Hepatocyte (in vitro differentiated cells): Measurements from ENCODE around the gene PIGR. TPM values are rescaled to one million over a fixed set of nuclear protein-coding genes. Genes with fewer than 3 reads are reported as not detected.

ENCODE experiments used
- DNase-seq: peaks from one replicate; pipeline ENCODE4 v3.0.0-alpha.2; 2016; ENCODE audit warnings: low spot score
- H2AFZ ChIP-seq: fragments of 200-600 bp; sonication (generic); 2 replicates; pipeline ENCODE4 v1.6.0; 2016; ENCODE audit warnings: antibody characterized with exemption, mild to moderate bottlenecking
- H3K27ac ChIP-seq: fragments of 200-600 bp; sonication (generic); 2 replicates; pipeline ENCODE4 v1.5.1; 2016; ENCODE audit warnings: mild to moderate bottlenecking
- H3K27me3 ChIP-seq: fragments of 200-600 bp; sonication (generic); 2 replicates; pipeline ENCODE4 v1.6.1; 2016
- H3K36me3 ChIP-seq: fragments of 200-600 bp; sonication (generic); replicated peaks from 2 replicates; pipeline ENCODE4 v1.5.1; 2016; ENCODE audit warnings: low read depth; ENCODE audit not compliant: insufficient read depth
- H3K4me1 ChIP-seq: fragments of 200-600 bp; sonication (generic); 2 replicates; pipeline ENCODE4 v1.5.1; 2016; ENCODE audit warnings: mild to moderate bottlenecking, moderate library complexity; ENCODE audit not compliant: insufficient read depth
- H3K4me2 ChIP-seq: fragments of 200-600 bp; sonication (generic); 2 replicates; pipeline ENCODE4 v1.6.0; 2016
- H3K4me3 ChIP-seq: fragments of 200-600 bp; sonication (generic); 2 replicates; pipeline ENCODE4 v1.5.1; 2016; ENCODE audit warnings: mild to moderate bottlenecking
- H3K79me2 ChIP-seq: fragments of 200-600 bp; sonication (generic); 2 replicates; pipeline ENCODE4 v1.6.0; 2017; ENCODE audit warnings: mild to moderate bottlenecking
- H3K9me2 ChIP-seq: fragments of 200-600 bp; sonication (generic); replicated peaks from 2 replicates; pipeline ENCODE4 v1.6.0; 2017; ENCODE audit warnings: mild to moderate bottlenecking; ENCODE audit not compliant: insufficient read depth
- H3K9me3 ChIP-seq: fragments of 200-600 bp; sonication (generic); 2 replicates; pipeline ENCODE4 v1.5.1; 2016; ENCODE audit warnings: low read depth, mild to moderate bottlenecking
- H4K20me1 ChIP-seq: fragments of 200-600 bp; sonication (generic); 2 replicates; pipeline ENCODE4 v1.6.0; 2016; ENCODE audit warnings: mild to moderate bottlenecking; ENCODE audit not compliant: insufficient read depth, poor library complexity, severe bottlenecking
- CTCF ChIP-seq: fragments of 200-600 bp; sonication (generic); IDR thresholded peaks from 2 replicates; pipeline ENCODE4 v1.5.1; 2016; ENCODE audit warnings: antibody characterized with exemption, mild to moderate bottlenecking; ENCODE audit not compliant: poor library complexity
- EZH2 ChIP-seq: fragments of 200-600 bp; sonication (generic); IDR thresholded peaks from 2 replicates; pipeline ENCODE4 v1.6.1; 2016; ENCODE audit warnings: antibody characterized with exemption, mild to moderate bottlenecking, borderline replicate concordance
- EZH2phosphoT487 ChIP-seq: fragments of 200-600 bp; sonication (generic); IDR thresholded peaks from one replicate; pipeline ENCODE4 v1.6.1; 2018; ENCODE audit warnings: antibody characterized with exemption, mild to moderate bottlenecking, low read depth, moderate library complexity; ENCODE audit not compliant: unreplicated experiment, severe bottlenecking
- WGBS: methylation state at CpG from one replicate; pipeline ENCODE4 v1.1.6; 2016; ENCODE audit warnings: low lambda C conversion rate; ENCODE audit errors: missing lambda C conversion rate; 5-methylcytosine and 5-hydroxymethylcytosine counted together
- polyA plus RNA-seq: library from polyadenylated mRNA; unstranded; fragments of >200 nt; fragmentation: Nextera tagmentation; extraction: Ambion mirVana; gene quantifications from 2 replicates; pipeline ENCODE4 v1.2.1, GENCODE V29; 2016
- total RNA-seq: library from RNA; depleted of rRNA; stranded (reverse); fragments of >200 nt; gene quantifications from 2 replicates; pipeline ENCODE4 v1.2.3, GENCODE V29; 2014

Gene PIGR
- total and polyA plus RNA-seq, 2 experiments from 2014 or later = 8.1 to 22.9 TPM

GRCh38 chr1:206883876-206884275 is 62.4 kb downstream of the PIGR start:
- no peak overlapping the region for H3K4me2 ChIP-seq
- H3K9me3 ChIP-seq = no peaks in the 10 kb centered on the region
- no peak overlapping the region for H2AFZ ChIP-seq
- no peak for DNase-seq
- H3K79me2 ChIP-seq = no peaks in the 10 kb centered on the region
- no peaks in the 10 kb centered on the region for H4K20me1 ChIP-seq
- H3K4me3 ChIP-seq = no peak overlapping the region
- no peaks in the 10 kb centered on the region for H3K9me2 ChIP-seq
- no peaks in the 10 kb centered on the region for H3K36me3 ChIP-seq
- H3K4me1 ChIP-seq = no peaks in the 10 kb centered on the region
- TF ChIP-seq CTCF = no peak
- TF ChIP-seq EZH2phosphoT487 = no peak
- no peak for TF ChIP-seq EZH2
- peaks cover 9% of the 10 kb centered on the region for H3K27me3 ChIP-seq
- 86% methylated on average over 2 of the region's 2 CpGs for WGBS
- H3K27ac ChIP-seq = no peak overlapping the region

- Histone ChIP-seq H3K4me2 (no peak overlapping the region), H2AFZ (no peak overlapping the region), H3K4me3 (no peak overlapping the region), H3K4me1 (no peaks in the 10 kb centered on the region), H3K27me3 (peaks cover 9% of the 10 kb centered on the region), H3K9me3 (peaks cover 5% of the 10 kb centered on the region), H4K20me1 (no peaks in the 10 kb centered on the region), H3K9me2 (no peaks in the 10 kb centered on the region), H3K79me2 (no peaks in the 10 kb centered on the region), H3K27ac (no peak overlapping the region), H3K36me3 (no peaks in the 10 kb centered on the region)
- DNase-seq = no peak
- WGBS = 97% methylated on average over 1 of the region's 1 CpG
- no peak for TF ChIP-seq CTCF
- no peak for TF ChIP-seq EZH2phosphoT487
- no peak for TF ChIP-seq EZH2
Measured at GRCh38 chr1:206883160-206883559, 63.1 kb downstream of the PIGR start.

GRCh38 chr1:206882555-206882954 is 63.7 kb downstream of the PIGR start:
- H3K4me2 ChIP-seq = no peak overlapping the region
- H3K27ac ChIP-seq = no peak overlapping the region
- DNase-seq = no peak
- peaks cover 6% of the 10 kb centered on the region for H3K27me3 ChIP-seq
- no peaks in the 10 kb centered on the region for H3K9me2 ChIP-seq
- no peaks in the 10 kb centered on the region for H3K79me2 ChIP-seq
- no peak overlapping the region for H3K4me3 ChIP-seq
- WGBS = 69% methylated on average over 3 of the region's 3 CpGs
- no peaks in the 10 kb centered on the region for H4K20me1 ChIP-seq
- TF ChIP-seq EZH2 (no peak), EZH2phosphoT487 (no peak), CTCF (no peak)
- H3K9me3 ChIP-seq = peaks cover 7% of the 10 kb centered on the region
- H3K36me3 ChIP-seq = no peaks in the 10 kb centered on the region
- H3K4me1 ChIP-seq = no peaks in the 10 kb centered on the region
- no peak overlapping the region for H2AFZ ChIP-seq

- no peak for TF ChIP-seq EZH2phosphoT487
- TF ChIP-seq EZH2 = no peak
- no peak for TF ChIP-seq CTCF
- Histone ChIP-seq H3K9me2 (no peaks in the 10 kb centered on the region), H4K20me1 (no peaks in the 10 kb centered on the region), H3K36me3 (no peaks in the 10 kb centered on the region), H3K4me3 (no peak overlapping the region), H3K4me1 (no peaks in the 10 kb centered on the region), H3K27ac (no peak overlapping the region), H3K79me2 (no peaks in the 10 kb centered on the region), H3K27me3 (no peaks in the 10 kb centered on the region), H3K4me2 (no peak overlapping the region), H2AFZ (no peak overlapping the region), H3K9me3 (peaks cover 7% of the 10 kb centered on the region)
- 75% methylated on average over 3 of the region's 3 CpGs for WGBS
- DNase-seq = no peak
Measured at GRCh38 chr1:206880314-206880713, 66.0 kb downstream of the PIGR start.
